A549 (cell line): ENCODE data around the gene KCNMB1.

ENCODE experiments used
- CHD2 ChIP-seq: fragments of 150-350 bp; IDR thresholded peaks from 2 replicates; pipeline ENCODE4 v1.6.1; 2014; ENCODE audit warnings: low read length; ENCODE audit not compliant: partially characterized antibody
- EHMT2 ChIP-seq: fragments of 200-600 bp; sonication (generic); IDR thresholded peaks from 2 replicates; pipeline ENCODE4 v1.6.1; 2016; ENCODE audit warnings: antibody characterized with exemption, low read depth, mild to moderate bottlenecking, moderate library complexity
- EP300 ChIP-seq, 2 experiments: fragments of >200 bp; sonication (Bioruptor Twin); formaldehyde crosslinking; IDR thresholded peaks; 2 replicates in 1 of 2; 3 replicates in 1 of 2; pipeline ENCODE4 v1.6.1; 2016 to 2017
- MAX ChIP-seq: IDR thresholded peaks from 2 replicates; pipeline ENCODE4 v1.6.1; 2012
- MYC ChIP-seq: IDR thresholded peaks from 2 replicates; pipeline ENCODE4 v1.6.1; 2012; ENCODE audit warnings: mild to moderate bottlenecking, inconsistent platforms, low read length, improper control_type of control experiment, borderline replicate concordance
- POLR2A ChIP-seq: IDR thresholded peaks from 2 replicates; pipeline ENCODE4 v1.6.1; 2012; ENCODE audit warnings: mild to moderate bottlenecking, low read length
- REST ChIP-seq: fragments of 200-600 bp; sonication (generic); IDR thresholded peaks from 2 replicates; pipeline ENCODE4 v1.6.1; 2016; ENCODE audit warnings: antibody characterized with exemption, mild to moderate bottlenecking, moderate library complexity
- ZSCAN20 ChIP-seq: fragments of 250-450 bp; sonication (Bioruptor Pico); IDR thresholded peaks from 2 replicates; pipeline ENCODE4 v1.8.0; 2022; ENCODE audit warnings: mild to moderate bottlenecking, moderate library complexity
- TF ChIP-seq, protein P1 (sequence below): fragments of >200 bp; sonication (Bioruptor Twin); formaldehyde crosslinking; IDR thresholded peaks from 3 replicates; pipeline ENCODE4 v1.5.1; 2016

GRCh38 chr5:170332058-170332457 lies 57.1 kb downstream of the KCNMB1 start:
- TF ChIP-seq, protein P1, sequence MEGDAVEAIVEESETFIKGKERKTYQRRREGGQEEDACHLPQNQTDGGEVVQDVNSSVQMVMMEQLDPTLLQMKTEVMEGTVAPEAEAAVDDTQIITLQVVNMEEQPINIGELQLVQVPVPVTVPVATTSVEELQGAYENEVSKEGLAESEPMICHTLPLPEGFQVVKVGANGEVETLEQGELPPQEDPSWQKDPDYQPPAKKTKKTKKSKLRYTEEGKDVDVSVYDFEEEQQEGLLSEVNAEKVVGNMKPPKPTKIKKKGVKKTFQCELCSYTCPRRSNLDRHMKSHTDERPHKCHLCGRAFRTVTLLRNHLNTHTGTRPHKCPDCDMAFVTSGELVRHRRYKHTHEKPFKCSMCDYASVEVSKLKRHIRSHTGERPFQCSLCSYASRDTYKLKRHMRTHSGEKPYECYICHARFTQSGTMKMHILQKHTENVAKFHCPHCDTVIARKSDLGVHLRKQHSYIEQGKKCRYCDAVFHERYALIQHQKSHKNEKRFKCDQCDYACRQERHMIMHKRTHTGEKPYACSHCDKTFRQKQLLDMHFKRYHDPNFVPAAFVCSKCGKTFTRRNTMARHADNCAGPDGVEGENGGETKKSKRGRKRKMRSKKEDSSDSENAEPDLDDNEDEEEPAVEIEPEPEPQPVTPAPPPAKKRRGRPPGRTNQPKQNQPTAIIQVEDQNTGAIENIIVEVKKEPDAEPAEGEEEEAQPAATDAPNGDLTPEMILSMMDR, result no peak
- TF ChIP-seq MYC (no peak), REST (no peak), POLR2A (no peak), EP300 (IDR thresholded peaks at IDR 0.05) (no peak), EHMT2 (no peak), ZSCAN20 (CRISPR knock-in tag) (no peak), CHD2 (no peak), MAX (no peak)
